Testis (tissue), 2 donors: ENCODE data around the gene MTERF4.

Source experiments
- CTCF ChIP-seq, 3 experiments: fragments of 450-650 bp in 2 of 3; fragments of 200-600 bp in 1 of 3; sonication (generic) in 1 of 3; IDR thresholded peaks; one replicate each; pipeline ENCODE4 v1.5.1; 2016 to 2019; ENCODE audit warnings: antibody characterized with exemption in 3 of 3, mild to moderate bottlenecking in 2 of 3, moderate library complexity in 1 of 3
- POLR2A ChIP-seq: fragments of 450-650 bp; IDR thresholded peaks from one replicate; pipeline ENCODE4 v1.6.1; 2017; ENCODE audit warnings: antibody characterized with exemption, mild to moderate bottlenecking, moderate library complexity

GRCh38 chr2:241135737-241136136 is 33.6 kb upstream of the MTERF4 start:
- TF ChIP-seq POLR2A (no peak), CTCF (IDR thresholded peaks at IDR 0.05) (no peak)
